ENCODE measurements around the gene KRTAP10-5.
A peak's percentile ranks its signal among the peaks of the same experiment; 100 is the strongest.
"Not testable (repeated sequence)": the region's sequence is repeated elsewhere in the genome, so short reads cannot be mapped to it uniquely, and the experiment has no call there.

Gene KRTAP10-5

GRCh38 chr21:44569861-44570517 is 10.4 kb downstream of the KRTAP10-5 start:
- no peak for DNase-seq

- DNase-seq: no peak
Measured at GRCh38 chr21:44568667-44569556, 11.5 kb downstream of the KRTAP10-5 start.

- DNase-seq: no peak
Measured at GRCh38 chr21:44568261-44568660, 12.1 kb downstream of the KRTAP10-5 start.

GRCh38 chr21:44567481-44568171 is 12.8 kb downstream of the KRTAP10-5 start:
- no peak for DNase-seq

GRCh38 chr21:44566403-44566802 is 14.0 kb downstream of the KRTAP10-5 start:
- no peak for DNase-seq

- no peak for DNase-seq
Measured at GRCh38 chr21:44564886-44565598, 15.4 kb downstream of the KRTAP10-5 start.

- DNase-seq: no peak
Measured at GRCh38 chr21:44564099-44564498, 16.3 kb downstream of the KRTAP10-5 start.

- DNase-seq: no peak
Measured at GRCh38 chr21:44558695-44559094, 21.7 kb downstream of the KRTAP10-5 start, which contains the start of gene KRTAP10-3. Gene KRTAP10-3, minus strand, starts transcription at chr21:44558795. Its CDS starts 80 bp downstream, at chr21:44558715.

- DNase-seq: not testable (repeated sequence)
Measured at GRCh38 chr21:44558329-44558675, 22.1 kb downstream of the KRTAP10-5 start.

- DNase-seq: no peak
Measured at GRCh38 chr21:44557491-44558328, 22.7 kb downstream of the KRTAP10-5 start.

- DNase-seq: no peak
Measured at GRCh38 chr21:44556879-44557278, 23.5 kb downstream of the KRTAP10-5 start.

GRCh38 chr21:44555200-44555875 is 25.1 kb downstream of the KRTAP10-5 start:
- no peak for DNase-seq

- DNase-seq: no peak
Measured at GRCh38 chr21:44552681-44553080, 27.7 kb downstream of the KRTAP10-5 start.

GRCh38 chr21:44552136-44552535 is 28.3 kb downstream of the KRTAP10-5 start:
- no peak for DNase-seq

GRCh38 chr21:44551340-44551961 is 29.0 kb downstream of the KRTAP10-5 start, which contains the start of gene KRTAP10-2:
Gene KRTAP10-2, minus strand, starts transcription at chr21:44551505. Its CDS starts 47 bp downstream, at chr21:44551458.
- DNase-seq: no peak

GRCh38 chr21:44550807-44551206 is 29.6 kb downstream of the KRTAP10-5 start:
- peak in 1 of 2 experiments; percentile 15 for DNase-seq

GRCh38 chr21:44550285-44550684 is 30.1 kb downstream of the KRTAP10-5 start:
- DNase-seq: not testable (repeated sequence)

GRCh38 chr21:44549525-44550211 is 30.7 kb downstream of the KRTAP10-5 start:
- peak in 1 of 2 experiments; percentile 13 for DNase-seq

GRCh38 chr21:44548922-44549321 is 31.5 kb downstream of the KRTAP10-5 start:
- no peak for DNase-seq

GRCh38 chr21:44548381-44548780 is 32.0 kb downstream of the KRTAP10-5 start:
- DNase-seq: no peak

Data from activated T-cell treated with anti-CD3 and anti-CD28 coated beads, Interleukin-2, amount 50 U/mL, for 48 hours (primary cell).